HG03066 (cell line): Measurements from ENCODE around the gene MBTPS2.
"Not testable (repeated sequence)": the region's sequence is repeated elsewhere in the genome, so short reads cannot be mapped to it uniquely, and the experiment has no call there.

Experiments used
- ATAC-seq: cut with Tn5 transposase; IDR thresholded peaks from one replicate; pipeline ENCODE4 v1.9.1; 2021; ENCODE audit warnings: low read depth; ENCODE audit not compliant: unreplicated experiment

MBTPS2 gene

GRCh38 chrX:21855937-21856415 is 16.6 kb downstream of the MBTPS2 start, which contains the start of gene YY2:
Gene YY2 (plus strand): TSS chrX:21855987. CDS start chrX:21856485, 498 bp downstream.
- ATAC-seq = no peak

GRCh38 chrX:21856504-21856903 is 17.1 kb downstream of the MBTPS2 start:
- ATAC-seq = no peak

GRCh38 chrX:21863241-21863640 is 23.8 kb downstream of the MBTPS2 start:
- ATAC-seq = no peak

- no peak for ATAC-seq
Measured at GRCh38 chrX:21865436-21865835, 26.0 kb downstream of the MBTPS2 start.

GRCh38 chrX:21870494-21870893 is 31.1 kb downstream of the MBTPS2 start:
- no peak for ATAC-seq

- ATAC-seq = no peak
Measured at GRCh38 chrX:21873063-21873775, 33.8 kb downstream of the MBTPS2 start.

GRCh38 chrX:21874182-21874581 is 34.8 kb downstream of the MBTPS2 start:
- ATAC-seq = not testable (repeated sequence)

GRCh38 chrX:21875013-21875412 is 35.6 kb downstream of the MBTPS2 start:
- no peak for ATAC-seq

GRCh38 chrX:21881881-21882574 is 42.6 kb downstream of the MBTPS2 start:
- no peak for ATAC-seq

- ATAC-seq = no peak
Measured at GRCh38 chrX:21883258-21883657, 43.8 kb downstream of the MBTPS2 start.

- ATAC-seq = no peak
Measured at GRCh38 chrX:21885568-21885967, 46.2 kb downstream of the MBTPS2 start.

GRCh38 chrX:21905313-21905712 is 65.9 kb downstream of the MBTPS2 start:
- no peak for ATAC-seq

- ATAC-seq = no peak
Measured at GRCh38 chrX:21905953-21906352, 66.5 kb downstream of the MBTPS2 start.

- no peak for ATAC-seq
Measured at GRCh38 chrX:21907260-21907659, 67.8 kb downstream of the MBTPS2 start.

- ATAC-seq = no peak
Measured at GRCh38 chrX:21911481-21911880, 72.1 kb downstream of the MBTPS2 start.

GRCh38 chrX:21912220-21912619 is 72.8 kb downstream of the MBTPS2 start:
- ATAC-seq = no peak

- no peak for ATAC-seq
Measured at GRCh38 chrX:21912989-21913388, 73.6 kb downstream of the MBTPS2 start.

GRCh38 chrX:21926116-21926515 is 86.7 kb downstream of the MBTPS2 start:
- no peak for ATAC-seq

GRCh38 chrX:21926527-21927278 is 87.3 kb downstream of the MBTPS2 start:
- peak; percentile 91 for ATAC-seq

GRCh38 chrX:21929209-21929608 is 89.8 kb downstream of the MBTPS2 start:
- no peak for ATAC-seq

GRCh38 chrX:21930986-21931385 is 91.6 kb downstream of the MBTPS2 start:
- ATAC-seq = no peak
